Measurements from ENCODE around the gene SUCLA2. TPM values are rescaled to one million over a fixed set of nuclear protein-coding genes. Genes with fewer than 3 reads are reported as not detected.

SUCLA2 gene
- total RNA-seq, 1 experiment from 2014 or later = 39.1 TPM

- CTCF ChIA-PET = no interaction called here
- H3K4me2 ChIP-seq (ENCODE audit: low read length) = no peak overlapping the region
- DNase-seq (ENCODE audit: low read depth, low spot score) (no peak), ATAC-seq (no peak)
- no peak overlapping the region for H2AFZ ChIP-seq (ENCODE audit: low read depth, low read length, poor library complexity, severe bottlenecking)
- TF ChIP-seq CEBPB (IDR thresholded peaks at IDR 0.05; ENCODE audit: low read depth) (no peak), CTCF (IDR thresholded peaks at IDR 0.05 in 2 of 3, conservative IDR thresholded peaks at IDR 0.05 in 1 of 3; ENCODE audit: borderline replicate concordance in 1 of 3, insufficient read depth in 1 of 3, low read depth in 2 of 3, low read length in 2 of 3) (no peak), ZFX (IDR thresholded peaks at IDR 0.05) (no peak), ATF3 (IDR thresholded peaks at IDR 0.05) (no peak), MAX (IDR thresholded peaks at IDR 0.05) (no peak)
- no peaks in the 10 kb centered on the region for H3K9me2 ChIP-seq (ENCODE audit: insufficient read depth)
- peaks cover 0 to 3% of the 10 kb centered on the region in 2 experiments; a peak in 1 of 4 replicates for H3K4me1 ChIP-seq (ENCODE audit: control insufficient read depth in 1 of 2, insufficient read depth in 2 of 2, low read length in 2 of 2)
- no peaks in the 10 kb centered on the region for H3K27me3 ChIP-seq (ENCODE audit: insufficient read depth, low read length)
- RAD21 ChIA-PET (ENCODE audit: low non-redundant PET in 1 of 2, low total read pairs in 2 of 2, uncharacterized antibody in 2 of 2, unreplicated experiment in 2 of 2) = no interaction called here
- H3K36me3 ChIP-seq (ENCODE audit: control insufficient read depth in 1 of 2, insufficient read depth in 2 of 2, low read length in 2 of 2) = no peaks in the 10 kb centered on the region
- intact Hi-C loops (cut with micrococcal nuclease) = no loop called here
- no peaks in the 10 kb centered on the region for H3K9me3 ChIP-seq (ENCODE audit: control insufficient read depth in 1 of 2, insufficient read depth in 1 of 2, low read depth in 1 of 2, low read length in 2 of 2)
- no peak overlapping the region for H3K27ac ChIP-seq (ENCODE audit: low read depth, low read length)
- H4K20me1 ChIP-seq (ENCODE audit: insufficient read depth) = no peaks in the 10 kb centered on the region
- no peak overlapping the region for H3K4me3 ChIP-seq (replicated peaks in 1 of 2; ENCODE audit: low read depth in 1 of 2, low read length in 2 of 2)
- POLR2A ChIA-PET = no interaction called here
- BruUV-seq (replicated peaks) = no TSS peak
- H3K9ac ChIP-seq (ENCODE audit: low read length) = no peak overlapping the region
- no peaks in the 10 kb centered on the region for H3K79me2 ChIP-seq (ENCODE audit: insufficient read depth, low read length)
These were observed 13.3 kb upstream of the SUCLA2 start for GRCh38 chr13:48014359-48014758.

GRCh38 chr13:48012668-48013067 is 11.6 kb upstream of the SUCLA2 start:
- RAD21 ChIA-PET (ENCODE audit: low non-redundant PET in 1 of 2, low total read pairs in 2 of 2, uncharacterized antibody in 2 of 2, unreplicated experiment in 2 of 2) = no interaction called here
- TF ChIP-seq POLR2A (IDR thresholded peaks at IDR 0.05; ENCODE audit: borderline replicate concordance, extremely low read depth, insufficient read depth, insufficient read length) (no peak), ZBTB33 (IDR thresholded peaks at IDR 0.05; ENCODE audit: extremely low read depth, insufficient replicate concordance, low read length) (no peak), EZH2 (IDR thresholded peaks at IDR 0.05) (no peak), TCF7L2 (IDR thresholded peaks at IDR 0.05; ENCODE audit: borderline replicate concordance, extremely low read depth, insufficient read depth, insufficient read length) (no peak), EGR1 (IDR thresholded peaks at IDR 0.05; ENCODE audit: low read depth) (no peak), SRF (IDR thresholded peaks at IDR 0.05; ENCODE audit: low read depth) (no peak), RAD21 (IDR thresholded peaks at IDR 0.05; ENCODE audit: low read depth) (no peak)
- intact Hi-C loops (cut with micrococcal nuclease) = no loop called here
- no peak overlapping the region for H3K9ac ChIP-seq (ENCODE audit: low read length)
- no peaks in the 10 kb centered on the region for H3K9me2 ChIP-seq (ENCODE audit: insufficient read depth)
- ATAC-seq = no peak
- POLR2A ChIA-PET = no interaction called here
- H2AFZ ChIP-seq (ENCODE audit: low read depth, low read length, poor library complexity, severe bottlenecking) = no peak overlapping the region
- no peak overlapping the region for H3K4me2 ChIP-seq (ENCODE audit: low read length)
- H4K20me1 ChIP-seq (ENCODE audit: insufficient read depth) = no peaks in the 10 kb centered on the region
- H3K4me3 ChIP-seq (replicated peaks in 1 of 2; ENCODE audit: low read depth in 1 of 2, low read length in 2 of 2) = no peak overlapping the region
- CTCF ChIA-PET = no interaction called here
- H3K27ac ChIP-seq (ENCODE audit: low read depth, low read length) = no peak overlapping the region
- peaks cover 0 to 9% of the 10 kb centered on the region in 2 experiments; a peak in 1 of 4 replicates for H3K4me1 ChIP-seq (ENCODE audit: control insufficient read depth in 1 of 2, insufficient read depth in 2 of 2, low read length in 2 of 2)
- BruUV-seq (replicated peaks) = no TSS peak
- H3K9me3 ChIP-seq (ENCODE audit: control insufficient read depth in 1 of 2, insufficient read depth in 1 of 2, low read depth in 1 of 2, low read length in 2 of 2) = no peaks in the 10 kb centered on the region
- no peaks in the 10 kb centered on the region for H3K79me2 ChIP-seq (ENCODE audit: insufficient read depth, low read length)
- H3K36me3 ChIP-seq (ENCODE audit: control insufficient read depth in 1 of 2, insufficient read depth in 2 of 2, low read length in 2 of 2) = no peaks in the 10 kb centered on the region
- no peak for DNase-seq (ENCODE audit: low read depth, low spot score)
- H3K27me3 ChIP-seq (ENCODE audit: insufficient read depth, low read length) = no peaks in the 10 kb centered on the region
